Peyer's patch (tissue), 4 donors: Measurements from ENCODE around the gene STK38L. TPM values are rescaled to one million over a fixed set of nuclear protein-coding genes. Genes with fewer than 3 reads are reported as not detected.

ENCODE experiments used
- DNase-seq, 3 donors: peaks; one replicate each; pipeline ENCODE4 v3.0.0-alpha.2; 2017 to 2019
- H3K27ac ChIP-seq, 4 donors: fragments of 200-600 bp; sonication (generic); one replicate each; pipeline ENCODE4 v1.5.1; 2016 to 2019
- H3K27me3 ChIP-seq, 2 donors: fragments of 200-600 bp; sonication (generic); one replicate each; pipeline ENCODE4 v1.5.1; 2019
- H3K36me3 ChIP-seq, 3 donors: fragments of 200-600 bp; sonication (generic); one replicate each; pipeline ENCODE4 v1.5.1; 2016 to 2019
- H3K4me1 ChIP-seq, 4 donors: fragments of 200-600 bp; sonication (generic); one replicate each; pipeline ENCODE4 v1.5.1; 2016 to 2019
- H3K4me3 ChIP-seq, 4 donors: fragments of 200-600 bp; sonication (generic); 1 replicate in 3 of 4; 2 replicates in 1 of 4; pipeline ENCODE4 v1.5.1; 2016 to 2019; ENCODE audit warnings: mild to moderate bottlenecking in 1 of 4
- H3K9me3 ChIP-seq, 4 donors: fragments of 200-600 bp; sonication (generic); one replicate each; pipeline ENCODE4 v1.5.1; 2016 to 2019; ENCODE audit warnings: mild to moderate bottlenecking in 1 of 4
- POLR2A ChIP-seq, 2 donors: fragments of 450-650 bp; IDR thresholded peaks; one replicate each; pipeline ENCODE4 v1.5.1; 2017; ENCODE audit warnings: antibody characterized with exemption in 2 of 2, mild to moderate bottlenecking in 2 of 2, moderate library complexity in 2 of 2
- total RNA-seq, 4 donors: library from RNA; depleted of rRNA; stranded (reverse); fragments of >200 nt; gene quantifications; one replicate each; pipeline ENCODE4 v1.1.0, GENCODE V29; 2016
- TF ChIP-seq, protein P1 (sequence below), 6 experiments: fragments of 450-650 bp in 4 of 6; fragments of 200-600 bp in 2 of 6; sonication (generic) in 1 of 6; IDR thresholded peaks; one replicate each; pipeline ENCODE4 v1.5.1; 2017 to 2019; ENCODE audit warnings: antibody characterized with exemption in 6 of 6, mild to moderate bottlenecking in 3 of 6, moderate library complexity in 1 of 6

Gene STK38L
- 10 to 100 TPM; 19.6 to 33.0 (median 22.1) TPM for total RNA-seq

DNA sequence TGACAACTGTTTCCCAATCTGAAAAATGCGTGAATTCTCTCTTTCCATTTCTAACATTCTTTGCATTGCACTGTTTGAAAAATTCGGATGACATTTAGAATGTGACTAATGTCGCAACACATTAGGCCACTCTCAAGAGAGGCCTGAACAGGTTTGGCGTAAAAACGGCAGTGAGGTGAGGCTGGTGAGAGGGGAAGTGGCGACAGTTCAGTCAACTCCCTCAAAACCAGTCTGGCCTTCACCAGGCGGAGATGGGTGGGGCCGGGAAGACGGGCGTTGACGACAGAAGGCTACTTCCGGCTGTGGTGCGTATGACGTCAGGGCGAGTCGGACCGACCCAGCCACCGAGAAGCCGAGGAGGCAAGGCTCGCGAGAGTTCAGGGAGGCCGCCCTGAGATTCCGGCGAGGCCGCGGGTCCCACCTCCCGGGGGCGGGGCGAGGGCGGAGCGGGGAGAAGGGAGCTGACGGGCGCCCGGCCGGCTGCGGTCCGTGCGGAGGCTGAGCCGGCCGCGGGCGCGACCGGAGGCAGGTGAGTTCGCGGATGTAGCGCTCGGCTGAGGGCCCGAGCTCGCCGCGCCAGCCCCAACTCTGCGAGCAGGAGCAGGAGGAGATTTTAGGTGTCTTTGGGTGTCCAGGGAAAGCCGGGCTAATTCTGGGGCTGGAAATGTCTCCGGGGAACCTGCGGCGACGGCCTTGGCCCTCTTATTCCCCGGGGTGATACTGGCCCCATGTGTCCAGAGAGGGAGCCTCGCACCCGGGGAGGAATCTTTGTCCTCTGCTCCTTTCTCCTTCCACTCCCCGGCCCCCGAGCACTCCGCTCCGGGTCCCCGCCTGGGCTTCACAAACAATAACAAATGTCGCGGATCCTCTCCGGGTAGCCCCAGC, at the start of gene STK38L:
Gene STK38L, plus strand, starts transcription at position 483 of the 885 bp plus-strand sequence. CDS start 53,435 bp downstream, outside the sequence.
- Histone ChIP-seq H3K27me3 (no peaks in the 10 kb centered on the region), H3K27ac (peak within 1 kb of the TSS; percentile 78 to 92 (median 85)), H3K36me3 (no peaks in the 10 kb centered on the region), H3K4me3 (peak within 1 kb of the TSS; percentile 58 to 90 (median 77)), H3K4me1 (peaks cover 0 to 13% (median 5%) of the 10 kb centered on the region in 4 donors), H3K9me3 (no peaks in the 10 kb centered on the region)
- TF ChIP-seq POLR2A (IDR thresholded peaks at IDR 0.05): peak; percentile 94 to 95
- TF ChIP-seq, protein P1, sequence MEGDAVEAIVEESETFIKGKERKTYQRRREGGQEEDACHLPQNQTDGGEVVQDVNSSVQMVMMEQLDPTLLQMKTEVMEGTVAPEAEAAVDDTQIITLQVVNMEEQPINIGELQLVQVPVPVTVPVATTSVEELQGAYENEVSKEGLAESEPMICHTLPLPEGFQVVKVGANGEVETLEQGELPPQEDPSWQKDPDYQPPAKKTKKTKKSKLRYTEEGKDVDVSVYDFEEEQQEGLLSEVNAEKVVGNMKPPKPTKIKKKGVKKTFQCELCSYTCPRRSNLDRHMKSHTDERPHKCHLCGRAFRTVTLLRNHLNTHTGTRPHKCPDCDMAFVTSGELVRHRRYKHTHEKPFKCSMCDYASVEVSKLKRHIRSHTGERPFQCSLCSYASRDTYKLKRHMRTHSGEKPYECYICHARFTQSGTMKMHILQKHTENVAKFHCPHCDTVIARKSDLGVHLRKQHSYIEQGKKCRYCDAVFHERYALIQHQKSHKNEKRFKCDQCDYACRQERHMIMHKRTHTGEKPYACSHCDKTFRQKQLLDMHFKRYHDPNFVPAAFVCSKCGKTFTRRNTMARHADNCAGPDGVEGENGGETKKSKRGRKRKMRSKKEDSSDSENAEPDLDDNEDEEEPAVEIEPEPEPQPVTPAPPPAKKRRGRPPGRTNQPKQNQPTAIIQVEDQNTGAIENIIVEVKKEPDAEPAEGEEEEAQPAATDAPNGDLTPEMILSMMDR (IDR thresholded peaks at IDR 0.05): peak in 2 of 6 experiments; percentile 35 to 41
- peak; percentile 95 to 99 (median 98) for DNase-seq

- H3K36me3 ChIP-seq: no peaks in the 10 kb centered on the region
- H3K9me3 ChIP-seq: no peaks in the 10 kb centered on the region
- TF ChIP-seq POLR2A (IDR thresholded peaks at IDR 0.05): no peak
- TF ChIP-seq, protein P1 (IDR thresholded peaks at IDR 0.05): no peak
- H3K4me3 ChIP-seq: no peak overlapping the region
- H3K27me3 ChIP-seq: no peaks in the 10 kb centered on the region
- no peak for DNase-seq
- peaks cover 0 to 23% (median 0%) of the 10 kb centered on the region in 4 donors for H3K4me1 ChIP-seq
- peak overlapping the region in 1 of 4 donors; percentile 79 for H3K27ac ChIP-seq
Observed at GRCh38 chr12:27194644-27195043, 49.4 kb upstream of the STK38L start.

DNA sequence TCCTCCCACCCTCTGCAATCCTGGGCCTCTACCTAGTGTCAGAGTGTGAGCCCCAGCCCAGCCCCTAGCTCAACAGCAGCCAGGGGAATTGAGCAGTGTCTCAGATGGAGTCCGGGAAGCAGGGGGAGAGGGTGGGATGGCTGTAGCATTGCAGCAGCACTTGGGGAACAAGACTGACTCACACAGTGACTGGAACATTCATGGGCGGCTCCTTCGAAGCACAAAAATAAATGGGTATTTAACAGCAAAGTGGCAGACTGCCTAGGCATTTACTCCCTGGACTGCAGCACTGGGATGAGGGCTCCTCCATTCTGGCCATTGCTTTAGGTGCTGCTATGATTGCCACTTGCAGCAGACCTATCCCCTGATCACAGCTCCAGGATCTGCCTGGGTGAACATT, 46.0 kb upstream of the STK38L start:
- no peaks in the 10 kb centered on the region for H3K36me3 ChIP-seq
- no peak for DNase-seq
- no peaks in the 10 kb centered on the region for H3K9me3 ChIP-seq
- peaks cover 0 to 11% (median 0%) of the 10 kb centered on the region in 4 donors for H3K4me1 ChIP-seq
- peak overlapping the region in 1 of 4 donors; percentile 39 for H3K27ac ChIP-seq
- no peak overlapping the region for H3K4me3 ChIP-seq
- H3K27me3 ChIP-seq: no peaks in the 10 kb centered on the region
- TF ChIP-seq, protein P1 (IDR thresholded peaks at IDR 0.05): no peak

GRCh38 chr12:27199638-27200300, 44.3 kb upstream of the STK38L start:
- H3K36me3 ChIP-seq: no peaks in the 10 kb centered on the region
- no peak overlapping the region for H3K4me3 ChIP-seq
- H3K27me3 ChIP-seq: no peaks in the 10 kb centered on the region
- no peaks in the 10 kb centered on the region for H3K4me1 ChIP-seq
- TF ChIP-seq POLR2A (IDR thresholded peaks at IDR 0.05): no peak
- TF ChIP-seq, protein P1 (IDR thresholded peaks at IDR 0.05): no peak
- H3K27ac ChIP-seq: no peak overlapping the region
- H3K9me3 ChIP-seq: no peaks in the 10 kb centered on the region
- DNase-seq: no peak

DNA sequence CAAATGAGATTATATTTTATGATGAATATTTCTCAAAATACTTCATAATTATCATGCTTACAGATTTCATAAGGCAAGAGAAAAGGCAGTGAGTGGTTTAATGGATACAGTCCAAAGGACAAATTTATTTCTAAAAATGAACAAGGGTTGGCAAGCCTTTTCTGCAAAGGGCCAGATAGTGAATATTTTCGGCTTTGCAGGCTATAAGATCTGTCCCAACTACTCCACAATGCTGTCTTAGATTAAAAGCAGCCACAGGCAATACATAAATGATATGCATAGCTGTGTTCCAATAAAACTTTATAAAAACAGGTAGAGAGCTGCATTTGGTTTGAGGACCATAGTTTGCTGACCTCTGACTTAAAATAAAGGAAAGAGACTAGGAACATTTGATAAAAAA, 42.9 kb upstream of the STK38L start:
- H3K27ac ChIP-seq: no peak overlapping the region

More for the DNA sequence above, 42.9 kb upstream of the STK38L start:
- H3K4me3 ChIP-seq: no peak overlapping the region
- H3K27me3 ChIP-seq: no peaks in the 10 kb centered on the region
- no peaks in the 10 kb centered on the region for H3K4me1 ChIP-seq
- H3K36me3 ChIP-seq: no peaks in the 10 kb centered on the region
- no peaks in the 10 kb centered on the region for H3K9me3 ChIP-seq
- no peak for TF ChIP-seq POLR2A (IDR thresholded peaks at IDR 0.05)
- TF ChIP-seq, protein P1 (IDR thresholded peaks at IDR 0.05): no peak
- DNase-seq: no peak
